ENCODE data around the gene TGM5. TPM values are rescaled to one million over a fixed set of nuclear protein-coding genes. Genes with fewer than 3 reads are reported as not detected.

Gene TGM5
- total RNA-seq, 1 experiment from 2014 or later: not detected

DNA sequence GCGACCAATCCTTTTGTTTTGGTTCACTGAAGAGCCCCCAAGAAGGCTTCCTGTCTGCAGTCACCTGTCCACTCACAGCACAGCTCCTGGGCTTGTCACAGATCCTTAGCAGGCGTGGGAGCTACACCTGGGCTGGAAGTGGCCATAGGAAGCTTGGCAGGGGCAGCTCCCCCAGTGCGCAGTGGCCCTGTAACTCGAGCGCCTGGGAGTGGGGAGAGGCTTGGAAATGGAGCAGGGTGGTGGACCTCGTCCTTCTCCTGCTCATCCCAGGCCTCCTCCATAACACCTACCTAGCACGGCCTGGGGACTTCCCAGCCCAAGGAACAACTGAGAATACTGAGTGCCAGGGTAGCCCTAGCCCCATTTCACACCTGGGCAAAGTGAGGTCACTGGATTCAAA lies 19.3 kb upstream of the TGM5 start:
- H3K9me3 ChIP-seq (ENCODE audit: control insufficient read depth in 1 of 2, insufficient read depth in 1 of 2, low read depth in 1 of 2, low read length in 2 of 2): no peaks in the 10 kb centered on the region
- no peak overlapping the region for H2AFZ ChIP-seq (ENCODE audit: low read depth, low read length, poor library complexity, severe bottlenecking)
- no peaks in the 10 kb centered on the region for H3K9me2 ChIP-seq (ENCODE audit: insufficient read depth)
- ChIA-PET RAD21 (ENCODE audit: low non-redundant PET in 1 of 2, low total read pairs in 2 of 2, uncharacterized antibody in 2 of 2, unreplicated experiment in 2 of 2) (interaction anchor here (0.6 to 1.8 kb wide), 5 partner anchors 57 to 164 kb away, joined by 3 to 13 read pairs (median 5); no protein-coding TSS in a partner anchor), POLR2A (no interaction called here), CTCF (interaction anchor here (0.6 to 3.4 kb wide), 13 partner anchors 9 to 582 kb away, joined by 3 to 81 read pairs (median 5); partner anchors contain the start of genes CCNDBP1, CDAN1 and TGM7)
- H4K20me1 ChIP-seq (ENCODE audit: insufficient read depth): no peaks in the 10 kb centered on the region
- peak; percentile 36; the same call in 1 of the 2 replicates for ATAC-seq
- no peak overlapping the region for H3K4me2 ChIP-seq (ENCODE audit: low read length)
- BruUV-seq (replicated peaks): no TSS peak
- no peaks in the 10 kb centered on the region for H3K4me1 ChIP-seq (ENCODE audit: control insufficient read depth in 1 of 2, insufficient read depth in 2 of 2, low read length in 2 of 2)
- intact Hi-C loops (cut with micrococcal nuclease): loop anchor here (10.0 kb wide), 3 partner anchors 361 to 581 kb away; partner anchors contain the start of genes CDAN1 and TTBK2
- H3K79me2 ChIP-seq (ENCODE audit: insufficient read depth, low read length): no peaks in the 10 kb centered on the region
- H3K9ac ChIP-seq (ENCODE audit: low read length): no peak overlapping the region
- no peak for TF ChIP-seq JUND (IDR thresholded peaks at IDR 0.05)
- no peak for TF ChIP-seq EGR1 (IDR thresholded peaks at IDR 0.05; ENCODE audit: low read depth)
- TF ChIP-seq EZH2 (IDR thresholded peaks at IDR 0.05): no peak
- TF ChIP-seq, protein P1, sequence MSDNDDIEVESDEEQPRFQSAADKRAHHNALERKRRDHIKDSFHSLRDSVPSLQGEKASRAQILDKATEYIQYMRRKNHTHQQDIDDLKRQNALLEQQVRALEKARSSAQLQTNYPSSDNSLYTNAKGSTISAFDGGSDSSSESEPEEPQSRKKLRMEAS (IDR thresholded peaks at IDR 0.05): no peak
- no peak for TF ChIP-seq TCF7L2 (IDR thresholded peaks at IDR 0.05; ENCODE audit: borderline replicate concordance, extremely low read depth, insufficient read depth, insufficient read length)
- TF ChIP-seq ZBTB33 (IDR thresholded peaks at IDR 0.05; ENCODE audit: extremely low read depth, insufficient replicate concordance, low read length): no peak
- no peak for TF ChIP-seq EZH2phosphoT487 (IDR thresholded peaks at IDR 0.05; ENCODE audit: borderline replicate concordance)
- TF ChIP-seq ELF1 (IDR thresholded peaks at IDR 0.05; ENCODE audit: borderline replicate concordance, low read depth): no peak
- no peak for TF ChIP-seq ZFX (IDR thresholded peaks at IDR 0.05)
- no peak for TF ChIP-seq ZNF274 (IDR thresholded peaks at IDR 0.05; ENCODE audit: low read depth, low read length)
- no peak for TF ChIP-seq RAD21 (IDR thresholded peaks at IDR 0.05; ENCODE audit: low read depth)
- no peak for TF ChIP-seq SP1 (IDR thresholded peaks at IDR 0.05; ENCODE audit: low read depth)
- no peak for DNase-seq (ENCODE audit: low read depth, low spot score)
- no peak overlapping the region for H3K27ac ChIP-seq (ENCODE audit: low read depth, low read length)
- no peaks in the 10 kb centered on the region for H3K36me3 ChIP-seq (ENCODE audit: control insufficient read depth in 1 of 2, insufficient read depth in 2 of 2, low read length in 2 of 2)
- peaks cover 9% of the 10 kb centered on the region; the same call in 1 of the 2 replicates for H3K27me3 ChIP-seq (ENCODE audit: insufficient read depth, low read length)
- no peak overlapping the region for H3K4me3 ChIP-seq (replicated peaks in 1 of 2; ENCODE audit: low read depth in 1 of 2, low read length in 2 of 2)
